ENCODE data around the gene TMEM233. TPM values are rescaled to one million over a fixed set of nuclear protein-coding genes. Genes with fewer than 3 reads are reported as not detected.
A peak's percentile ranks its signal among the peaks of the same experiment; 100 is the strongest.

The TMEM233 gene
- total RNA-seq, 4 donors from 2014 or later: 25.2 to 89.1 (median 57.8) TPM

DNA sequence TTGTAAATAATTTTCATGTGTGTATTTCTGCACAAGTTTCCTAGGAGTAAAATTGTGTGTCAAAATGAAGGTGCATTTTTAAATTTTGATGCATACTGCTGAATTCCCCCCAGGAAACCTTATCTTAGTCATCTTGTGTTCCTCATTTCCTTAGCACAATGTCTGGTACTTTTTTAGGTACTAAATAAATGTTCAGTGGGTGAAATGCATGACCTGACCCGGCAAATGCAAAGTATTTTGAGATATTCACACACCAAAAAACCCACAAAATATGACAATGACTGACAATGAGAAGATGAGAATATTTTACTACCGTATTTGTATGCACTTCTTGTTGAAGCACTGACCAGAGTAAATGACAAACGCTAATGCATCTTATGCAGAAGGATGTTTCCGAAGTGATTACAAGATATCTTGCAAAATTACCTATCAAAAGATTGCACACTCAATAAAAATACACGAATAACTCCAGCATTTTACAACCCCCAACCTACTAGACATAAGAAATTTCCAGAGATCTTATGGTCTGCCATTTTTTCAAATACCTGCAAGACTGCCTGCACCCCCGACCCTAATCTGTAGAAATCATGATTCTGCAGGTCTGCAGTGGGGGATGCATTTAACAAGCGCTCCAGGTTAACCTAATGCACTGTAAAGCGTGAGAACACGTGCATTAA lies 73.5 kb downstream of the TMEM233 start:
- H3K27me3 ChIP-seq: no peaks in the 10 kb centered on the region
- peaks cover 29 to 37% of the 10 kb centered on the region in 2 donors for H3K4me1 ChIP-seq
- H3K9me3 ChIP-seq: no peaks in the 10 kb centered on the region
- H3K4me3 ChIP-seq: peak overlapping the region; percentile 86 to 98 (median 92)
- ATAC-seq (peak in 1 of 2 donors; percentile 18), DNase-seq (no peak)
- in situ Hi-C loops (cut with MboI; ENCODE audit: low sequenced_read_pairs in 4 of 4) (loop anchor here in 2 of 4 donors (10.0 to 25.0 kb wide), 2 partner anchors 222 to 230 kb away; no protein-coding TSS in a partner anchor), intact Hi-C loops (cut with DNase I; ENCODE audit: low total_unique reads) (loop anchor here (5.0 to 10.0 kb wide), 3 partner anchors 75 to 422 kb away; partner anchors contain the start of gene TMEM233)
- H3K27ac ChIP-seq: peak overlapping the region in 3 of 4 donors; percentile 90 to 98 (median 96)
- TF ChIP-seq, protein P1, sequence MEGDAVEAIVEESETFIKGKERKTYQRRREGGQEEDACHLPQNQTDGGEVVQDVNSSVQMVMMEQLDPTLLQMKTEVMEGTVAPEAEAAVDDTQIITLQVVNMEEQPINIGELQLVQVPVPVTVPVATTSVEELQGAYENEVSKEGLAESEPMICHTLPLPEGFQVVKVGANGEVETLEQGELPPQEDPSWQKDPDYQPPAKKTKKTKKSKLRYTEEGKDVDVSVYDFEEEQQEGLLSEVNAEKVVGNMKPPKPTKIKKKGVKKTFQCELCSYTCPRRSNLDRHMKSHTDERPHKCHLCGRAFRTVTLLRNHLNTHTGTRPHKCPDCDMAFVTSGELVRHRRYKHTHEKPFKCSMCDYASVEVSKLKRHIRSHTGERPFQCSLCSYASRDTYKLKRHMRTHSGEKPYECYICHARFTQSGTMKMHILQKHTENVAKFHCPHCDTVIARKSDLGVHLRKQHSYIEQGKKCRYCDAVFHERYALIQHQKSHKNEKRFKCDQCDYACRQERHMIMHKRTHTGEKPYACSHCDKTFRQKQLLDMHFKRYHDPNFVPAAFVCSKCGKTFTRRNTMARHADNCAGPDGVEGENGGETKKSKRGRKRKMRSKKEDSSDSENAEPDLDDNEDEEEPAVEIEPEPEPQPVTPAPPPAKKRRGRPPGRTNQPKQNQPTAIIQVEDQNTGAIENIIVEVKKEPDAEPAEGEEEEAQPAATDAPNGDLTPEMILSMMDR (IDR thresholded peaks at IDR 0.05 in 4 of 5, conservative IDR thresholded peaks at IDR 0.05 in 1 of 5): no peak
- TF ChIP-seq POLR2A (IDR thresholded peaks at IDR 0.05): no peak
- peaks cover 0 to 9% of the 10 kb centered on the region in 2 donors for H3K36me3 ChIP-seq

DNA sequence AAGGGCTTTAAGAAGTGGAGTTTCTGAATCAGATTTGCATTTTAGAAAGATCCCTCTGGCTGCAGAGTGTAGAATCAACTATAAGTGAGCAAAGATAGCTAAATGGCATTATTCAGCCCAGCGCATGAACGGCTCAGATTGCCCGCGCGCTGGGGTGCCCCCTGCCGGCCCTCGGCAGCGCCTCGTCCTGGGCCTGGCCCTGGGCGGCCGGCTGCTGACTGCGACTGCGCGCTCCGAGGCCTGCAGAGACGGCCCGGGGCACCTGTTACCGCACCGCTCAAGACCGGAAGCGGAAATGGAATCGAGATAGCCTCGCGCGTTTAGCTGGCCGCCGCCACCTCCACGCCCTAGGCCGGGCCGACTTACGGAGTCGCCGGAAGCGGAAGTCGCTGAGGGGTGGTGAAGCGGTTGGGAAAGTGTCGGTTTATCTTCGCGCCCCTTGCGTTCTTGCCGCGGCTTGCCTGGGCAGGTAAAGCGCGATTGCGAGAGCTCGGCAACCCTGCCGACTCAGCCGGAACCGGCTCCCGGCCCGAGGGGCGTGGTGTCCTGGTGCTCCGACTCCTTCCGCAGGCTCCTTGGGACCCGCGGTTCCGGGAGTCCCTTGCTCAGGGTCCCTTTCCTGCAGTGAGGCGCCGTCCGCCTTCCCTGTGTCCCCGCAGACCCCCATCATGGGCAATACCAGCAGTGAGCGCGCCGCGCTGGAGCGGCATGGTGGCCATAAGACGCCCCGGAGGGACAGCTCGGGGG lies 74.2 kb downstream of the TMEM233 start, which contains the start of gene PRKAB1:
PRKAB1 (plus strand) TSS at position 557 of the 747 bp plus-strand sequence; CDS start at position 669, 112 bp downstream.
- peaks cover 0 to 16% of the 10 kb centered on the region in 2 donors for H3K36me3 ChIP-seq
- intact Hi-C loops (cut with DNase I; ENCODE audit: low total_unique reads): loop anchor here (5.0 to 10.0 kb wide), 3 partner anchors 75 to 423 kb away; partner anchors contain the start of gene TMEM233
- peak within 1 kb of the TSS; percentile 90 to 98 (median 96) for H3K27ac ChIP-seq
- in situ Hi-C loops (cut with MboI; ENCODE audit: low sequenced_read_pairs in 4 of 4): loop anchor here in 2 of 4 donors (10.0 to 25.0 kb wide), 2 partner anchors 223 to 230 kb away; no protein-coding TSS in a partner anchor
- peak within 1 kb of the TSS; percentile 86 to 98 (median 92) for H3K4me3 ChIP-seq
- peak; percentile 96 for DNase-seq
- no peaks in the 10 kb centered on the region for H3K27me3 ChIP-seq
- peak; percentile 67 to 77 for TF ChIP-seq POLR2A (IDR thresholded peaks at IDR 0.05)
- TF ChIP-seq, protein P1 (IDR thresholded peaks at IDR 0.05 in 4 of 5, conservative IDR thresholded peaks at IDR 0.05 in 1 of 5): peak; percentile 86 to 97 (median 88)
- no peaks in the 10 kb centered on the region for H3K9me3 ChIP-seq
- peaks cover 29 to 40% of the 10 kb centered on the region in 2 donors for H3K4me1 ChIP-seq
- peak; percentile 86 to 96 for ATAC-seq

DNA sequence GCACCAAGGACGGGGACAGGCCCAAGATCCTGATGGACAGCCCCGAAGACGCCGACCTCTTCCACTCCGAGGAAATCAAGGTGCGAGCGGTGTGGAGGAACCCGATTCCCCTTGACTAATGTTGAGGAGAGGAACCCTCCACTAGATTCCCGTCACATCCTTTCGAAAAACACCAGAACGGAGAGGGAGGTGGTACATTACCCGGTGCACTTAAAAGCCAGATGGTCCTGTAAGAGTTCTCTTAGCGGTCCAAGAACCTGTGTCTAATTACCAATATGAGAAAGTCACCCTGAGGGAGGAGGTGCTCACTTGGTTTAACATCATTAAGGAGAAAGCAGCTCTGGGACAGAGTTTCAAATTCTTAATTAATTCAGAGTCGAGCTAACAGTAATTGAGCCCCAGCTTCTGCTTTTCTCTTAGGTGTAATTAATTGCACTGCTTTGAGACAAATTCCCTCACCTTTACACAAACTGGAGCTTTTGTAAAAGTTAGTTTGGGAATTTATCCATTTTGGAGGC lies 74.8 kb downstream of the TMEM233 start:
- intact Hi-C loops (cut with DNase I; ENCODE audit: low total_unique reads): loop anchor here (5.0 to 10.0 kb wide), 3 partner anchors 76 to 424 kb away; partner anchors contain the start of gene TMEM233
- peak; percentile 3 to 6 for ATAC-seq
- no peak for TF ChIP-seq POLR2A (IDR thresholded peaks at IDR 0.05)
- TF ChIP-seq, protein P1 (IDR thresholded peaks at IDR 0.05 in 4 of 5, conservative IDR thresholded peaks at IDR 0.05 in 1 of 5): no peak
- H3K4me3 ChIP-seq: peak overlapping the region; percentile 86 to 98 (median 92)
- H3K9me3 ChIP-seq: no peaks in the 10 kb centered on the region
- H3K36me3 ChIP-seq: peaks cover 2 to 22% of the 10 kb centered on the region in 2 donors
- no peaks in the 10 kb centered on the region for H3K27me3 ChIP-seq
- H3K27ac ChIP-seq: peak overlapping the region; percentile 90 to 98 (median 96)
- no peak for DNase-seq
- peaks cover 29 to 46% of the 10 kb centered on the region in 2 donors for H3K4me1 ChIP-seq
- in situ Hi-C loops (cut with MboI; ENCODE audit: low sequenced_read_pairs in 4 of 4): loop anchor here in 2 of 4 donors (10.0 to 25.0 kb wide), 2 partner anchors 224 to 231 kb away; no protein-coding TSS in a partner anchor

Data from gastrocnemius medialis (tissue), 4 donors.